ENCODE measurements around the gene MKNK1.

Gene MKNK1

DNA sequence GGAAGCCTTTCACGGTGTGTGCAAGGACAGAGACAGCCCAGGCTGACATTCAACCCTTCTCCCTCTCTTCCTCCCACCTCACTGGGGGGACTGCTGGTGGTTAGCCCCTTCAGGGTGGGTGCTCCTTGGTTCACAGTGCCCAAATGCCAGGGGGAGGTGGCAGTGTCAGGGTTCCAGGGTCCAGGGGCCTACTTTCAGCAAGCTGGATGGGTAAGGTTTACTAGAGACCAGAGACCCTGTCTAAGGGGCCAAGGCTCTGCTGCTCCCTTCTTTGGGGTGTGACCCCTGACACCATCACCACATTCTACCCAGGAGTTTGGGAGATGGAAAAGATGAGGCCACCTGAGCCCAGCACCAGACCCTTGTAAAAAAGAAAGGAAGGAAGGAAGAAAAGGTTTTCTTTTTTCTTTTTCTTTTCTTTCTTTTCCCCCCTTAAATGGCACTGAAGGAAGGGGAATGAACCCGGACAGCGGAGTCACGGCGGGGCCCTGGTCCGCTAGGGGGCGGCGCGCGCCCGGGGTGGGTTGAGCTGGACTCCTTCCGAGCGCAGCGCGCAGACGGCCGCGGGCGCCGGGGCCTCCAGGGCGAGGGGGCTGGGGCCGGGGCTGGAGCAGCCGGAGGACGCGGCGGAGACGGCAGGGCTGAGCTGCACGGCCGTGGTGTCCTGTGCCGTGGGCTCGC is 71.4 kb downstream of the MKNK1 start:
- ATAC-seq: peak; percentile 83
- Mint-ChIP-seq H3K9me3 (no peaks in the 10 kb centered on the region), H3K36me3 (no peaks in the 10 kb centered on the region), H3K4me3 (peak overlapping the region; percentile 29), H3K27ac (no peak overlapping the region), H3K4me1 (peaks cover 34% of the 10 kb centered on the region)
- DNase-seq (ENCODE audit: low spot score in 2 of 2): peak; percentile 73 to 82

DNA sequence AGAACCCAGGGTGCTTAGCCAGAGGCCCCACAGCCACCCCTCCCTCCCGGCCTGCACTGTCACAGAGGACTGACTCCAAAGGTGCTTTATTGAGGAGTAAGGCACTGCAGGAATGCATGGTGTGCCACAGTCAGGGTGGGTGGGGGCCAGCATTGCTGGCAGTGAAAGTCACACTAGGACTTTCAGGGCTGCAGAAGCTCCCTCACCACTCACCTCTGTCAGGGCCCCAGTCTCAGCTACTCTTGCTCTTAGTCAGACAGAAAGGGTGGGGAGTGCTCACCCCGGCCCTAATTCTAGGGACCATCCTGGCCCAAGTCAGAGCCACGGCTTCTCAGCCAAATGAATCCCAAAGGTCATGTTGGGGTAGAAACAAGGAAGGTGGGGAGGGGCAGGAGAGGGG is 72.0 kb downstream of the MKNK1 start:
- peak in 1 of 2 donors; percentile 64 for DNase-seq (ENCODE audit: low spot score in 2 of 2)
- Mint-ChIP-seq H3K27ac (no peak overlapping the region), H3K4me3 (peak overlapping the region; percentile 29), H3K36me3 (no peaks in the 10 kb centered on the region), H3K4me1 (peaks cover 34% of the 10 kb centered on the region), H3K9me3 (no peaks in the 10 kb centered on the region)
- peak; percentile 44 for ATAC-seq

DNA sequence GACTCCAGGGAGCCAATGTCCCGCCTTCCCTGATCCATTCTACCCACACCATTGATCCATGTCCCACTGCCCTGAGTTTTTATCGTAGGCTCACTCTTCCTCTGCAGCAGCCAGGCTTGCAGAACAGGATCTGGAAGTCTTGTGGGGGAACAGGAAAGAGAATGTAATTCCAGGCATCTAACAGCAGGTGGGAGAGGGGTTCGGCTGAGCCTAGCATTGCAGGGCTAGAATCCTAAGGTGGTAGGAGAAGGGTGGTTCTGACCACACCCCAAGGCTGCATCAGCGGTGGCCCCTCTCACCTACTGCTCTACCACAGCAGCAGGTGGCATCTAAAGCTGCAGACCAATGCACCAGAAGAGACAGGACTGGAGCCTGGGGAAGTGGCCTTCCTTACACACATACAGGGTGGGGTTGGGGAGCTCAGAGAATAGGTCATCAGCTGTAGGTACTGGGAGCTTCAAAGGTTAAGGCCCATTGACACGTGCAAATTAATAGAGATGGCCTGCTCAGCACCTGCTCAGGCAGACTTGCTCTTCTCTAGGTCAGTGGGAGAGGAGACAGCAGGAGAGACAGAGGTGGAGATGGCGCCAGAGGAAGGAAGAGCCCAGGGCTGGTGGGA is 73.2 kb downstream of the MKNK1 start:
- H3K4me3 Mint-ChIP-seq: no peak overlapping the region
- peaks cover 36% of the 10 kb centered on the region for H3K4me1 Mint-ChIP-seq
- DNase-seq (ENCODE audit: low spot score in 2 of 2) (no peak), ATAC-seq (no peak)
- no peaks in the 10 kb centered on the region for H3K36me3 Mint-ChIP-seq
- H3K27ac Mint-ChIP-seq: no peak overlapping the region
- no peaks in the 10 kb centered on the region for H3K9me3 Mint-ChIP-seq

DNA sequence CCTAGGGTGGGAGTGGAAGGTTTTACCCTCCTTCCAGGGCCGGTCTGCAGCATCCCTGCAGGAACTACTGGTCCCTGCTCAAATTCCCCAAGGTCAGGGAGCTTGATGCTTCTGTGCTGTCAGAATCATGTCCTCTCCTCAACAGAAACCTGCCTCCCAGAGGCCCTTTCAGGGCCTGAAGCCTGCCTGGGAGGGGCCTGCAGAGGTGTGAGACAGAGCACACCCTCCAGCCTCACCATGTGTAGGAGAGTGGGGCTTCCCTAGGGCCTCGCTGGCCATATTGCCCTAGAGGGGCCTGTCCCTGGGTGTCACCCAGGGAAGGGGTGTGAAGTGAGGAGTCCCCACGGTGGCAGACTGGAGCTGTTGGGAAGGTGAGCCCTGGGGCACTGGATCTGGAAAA is 73.8 kb downstream of the MKNK1 start:
- DNase-seq (ENCODE audit: low spot score in 2 of 2) (no peak), ATAC-seq (no peak)
- H3K36me3 Mint-ChIP-seq: no peaks in the 10 kb centered on the region
- H3K4me1 Mint-ChIP-seq: peaks cover 40% of the 10 kb centered on the region
- no peak overlapping the region for H3K27ac Mint-ChIP-seq
- no peaks in the 10 kb centered on the region for H3K9me3 Mint-ChIP-seq
- no peak overlapping the region for H3K4me3 Mint-ChIP-seq

DNA sequence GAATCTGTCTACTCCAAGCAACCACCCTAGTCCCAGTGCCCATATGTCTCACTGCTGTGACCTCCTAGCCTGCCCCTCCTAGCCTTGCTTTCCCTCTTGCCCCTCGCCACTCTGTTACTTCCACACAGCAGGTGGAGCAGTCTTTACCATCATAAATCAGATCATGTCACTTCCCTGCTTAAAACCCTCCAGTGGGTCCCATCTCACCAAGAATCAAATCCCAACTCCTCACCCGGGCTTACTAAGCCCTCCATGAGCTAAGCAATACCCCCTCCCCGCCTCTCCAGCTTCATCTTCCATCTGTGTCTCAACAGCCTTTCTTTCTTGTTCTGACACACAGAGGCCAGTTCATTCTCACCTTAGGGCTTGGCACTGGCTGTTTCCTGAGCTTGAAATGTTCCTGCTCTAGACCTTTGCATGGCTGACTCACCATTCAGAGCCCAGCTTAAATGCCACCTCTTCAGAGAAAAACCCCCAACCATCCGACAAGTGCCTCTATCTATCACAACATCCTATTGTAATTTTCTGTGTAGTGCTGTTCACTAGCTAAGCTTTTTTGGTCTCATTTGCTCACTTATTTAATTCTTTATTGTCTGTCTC is 74.9 kb downstream of the MKNK1 start:
- peak overlapping the region; percentile 65 for H3K27ac Mint-ChIP-seq
- DNase-seq (ENCODE audit: low spot score in 2 of 2) (no peak), ATAC-seq (peak; percentile 60)
- no peaks in the 10 kb centered on the region for H3K36me3 Mint-ChIP-seq
- H3K4me1 Mint-ChIP-seq: peaks cover 50% of the 10 kb centered on the region
- no peaks in the 10 kb centered on the region for H3K9me3 Mint-ChIP-seq
- H3K4me3 Mint-ChIP-seq: peak overlapping the region; percentile 6

DNA sequence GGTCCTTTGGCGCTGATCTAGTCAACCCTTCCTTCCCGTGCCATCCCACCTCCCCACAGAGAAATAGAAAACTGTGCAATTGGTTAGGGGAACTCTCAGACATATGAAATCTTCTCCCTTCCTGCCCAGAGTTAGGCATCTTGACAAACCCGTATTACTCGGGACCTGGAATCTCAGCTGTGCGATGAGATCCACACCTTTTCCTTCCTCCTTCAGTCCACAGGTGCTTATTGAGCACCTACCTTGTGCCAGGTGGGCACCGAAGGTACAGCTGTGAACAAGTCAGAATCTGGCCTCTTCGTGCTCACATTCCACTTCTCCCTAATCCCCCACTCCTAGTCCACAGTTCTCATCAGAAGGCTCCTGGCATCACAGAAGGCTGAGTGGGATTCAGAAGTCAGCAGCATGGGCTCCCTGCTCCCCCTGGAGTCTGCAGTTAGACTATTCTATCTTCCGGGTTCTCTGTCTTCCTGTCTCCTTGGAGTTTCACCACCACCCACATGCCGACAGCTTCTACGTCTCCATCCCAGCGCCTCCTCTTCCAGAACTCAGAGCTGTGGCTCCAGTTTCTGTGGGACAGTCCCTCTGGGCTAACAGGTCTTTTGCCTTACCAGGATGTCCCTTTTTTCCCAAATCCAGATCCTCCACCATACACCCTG is 75.6 kb downstream of the MKNK1 start:
- Mint-ChIP-seq H3K9me3 (no peaks in the 10 kb centered on the region), H3K36me3 (no peaks in the 10 kb centered on the region), H3K27ac (peak overlapping the region; percentile 65), H3K4me3 (no peak overlapping the region), H3K4me1 (peaks cover 48% of the 10 kb centered on the region)
- DNase-seq (ENCODE audit: low spot score in 2 of 2) (no peak), ATAC-seq (no peak)

DNA sequence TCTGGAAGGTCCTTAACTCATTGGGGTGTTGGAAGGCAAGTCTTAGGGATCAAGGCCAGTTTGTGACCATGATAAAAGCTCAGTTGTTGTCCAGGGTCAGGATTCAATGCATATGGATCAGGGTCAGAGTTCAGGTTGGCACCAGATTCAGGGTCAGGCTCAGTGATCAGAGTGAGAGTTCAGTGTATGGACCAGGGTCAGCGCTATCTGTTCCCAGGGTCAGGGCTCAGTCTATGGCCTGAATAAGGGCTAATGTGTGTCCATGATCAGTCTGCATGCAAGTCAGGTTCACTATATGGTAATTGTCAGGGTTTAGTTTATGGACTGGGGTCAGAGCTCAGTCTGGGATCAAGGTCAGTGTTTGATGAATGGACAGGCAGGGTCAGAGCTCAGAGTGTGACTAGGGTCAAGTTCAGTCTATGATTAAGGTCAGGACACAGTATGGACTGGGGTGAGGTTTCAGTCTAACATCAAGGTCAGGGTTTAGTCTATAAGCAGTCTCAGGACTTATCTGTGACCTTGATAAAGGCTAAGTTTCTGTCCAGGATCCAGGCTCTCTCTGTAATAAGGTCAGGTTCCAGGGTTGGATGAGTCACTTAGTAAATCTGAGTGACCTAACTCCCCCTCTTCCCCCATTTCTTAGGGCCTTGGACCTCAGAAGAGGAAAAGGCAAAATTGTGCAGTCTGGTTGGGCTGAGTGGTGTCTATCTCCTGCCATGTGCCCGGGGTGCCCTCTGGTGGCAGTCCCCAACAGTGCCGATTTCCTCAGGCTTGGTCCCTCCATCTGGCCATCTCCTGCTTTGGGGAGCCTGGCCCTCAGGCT is 76.4 kb downstream of the MKNK1 start:
- H3K9me3 Mint-ChIP-seq: no peaks in the 10 kb centered on the region
- no peak overlapping the region for H3K27ac Mint-ChIP-seq
- DNase-seq (ENCODE audit: low spot score in 2 of 2) (peak; percentile 75 to 91), ATAC-seq (peak; percentile 71)
- H3K4me3 Mint-ChIP-seq: no peak overlapping the region
- peaks cover 51% of the 10 kb centered on the region for H3K4me1 Mint-ChIP-seq
- no peaks in the 10 kb centered on the region for H3K36me3 Mint-ChIP-seq

DNA sequence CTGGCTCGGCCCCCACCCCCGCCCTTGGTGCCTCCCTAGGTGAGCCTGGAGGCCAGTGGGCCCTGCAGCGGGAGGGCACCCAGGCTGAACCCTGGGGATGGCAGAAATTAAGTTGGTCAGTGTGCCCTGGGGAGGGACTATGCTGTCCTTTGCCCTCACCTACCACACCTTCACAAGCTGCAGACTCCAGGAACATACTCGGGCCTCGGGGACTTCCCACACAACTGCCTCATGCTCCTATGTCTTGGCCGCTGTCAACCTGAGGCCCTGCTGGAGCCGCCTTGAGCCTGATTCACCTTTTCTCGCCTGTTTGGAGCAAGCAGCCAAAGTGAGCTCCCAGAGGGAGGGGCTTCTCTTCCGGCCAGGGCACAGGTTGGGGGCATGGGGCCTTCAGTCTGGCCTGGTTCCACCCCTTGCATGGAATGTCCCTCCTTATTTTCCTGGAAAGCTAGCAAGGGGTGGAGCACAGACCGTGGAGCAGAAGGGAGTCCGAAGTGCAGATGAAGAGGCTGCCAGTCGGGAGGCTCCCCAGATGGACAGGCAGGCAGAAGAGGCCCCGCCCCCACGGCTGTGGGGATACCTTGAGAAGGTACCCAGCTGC is 77.3 kb downstream of the MKNK1 start:
- no peak overlapping the region for H3K4me3 Mint-ChIP-seq
- no peak overlapping the region for H3K27ac Mint-ChIP-seq
- no peak for DNase-seq (ENCODE audit: low spot score in 2 of 2)

DNA sequence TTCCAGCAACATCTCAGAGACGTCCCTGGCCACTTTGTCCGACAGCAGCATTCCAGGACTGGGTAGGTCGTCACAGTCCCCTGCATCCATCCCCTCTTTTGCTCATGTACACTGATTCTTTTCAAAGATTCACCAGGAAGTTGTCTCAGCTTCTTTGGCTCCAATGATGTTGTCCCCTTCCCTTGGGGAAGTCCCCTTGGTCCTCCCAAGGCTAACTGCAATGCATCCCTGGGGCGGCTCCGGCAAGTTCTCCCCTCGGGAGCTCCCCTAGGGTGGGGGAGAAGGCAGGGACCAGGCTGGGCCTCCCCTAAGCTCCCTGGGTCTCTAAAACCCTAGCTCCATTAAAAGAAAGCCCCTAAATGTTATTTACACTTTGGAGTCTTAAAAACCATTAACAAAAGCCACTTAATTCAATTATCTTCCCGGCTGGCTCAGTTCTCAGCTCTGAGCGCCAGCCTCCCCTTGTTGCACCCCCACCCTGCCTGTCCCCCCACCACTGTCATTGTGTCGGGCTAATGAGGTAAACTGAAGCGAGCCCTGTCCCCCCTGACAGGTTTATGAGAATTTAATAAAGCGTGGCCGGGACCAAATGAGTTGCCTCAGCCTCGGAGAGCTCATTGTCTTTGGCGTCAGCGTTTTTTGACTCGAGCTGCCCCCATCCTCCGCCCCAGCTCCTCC is 77.9 kb downstream of the MKNK1 start:
- ATAC-seq: no peak
- H3K27ac Mint-ChIP-seq: no peak overlapping the region
- no peaks in the 10 kb centered on the region for H3K36me3 Mint-ChIP-seq
- H3K4me3 Mint-ChIP-seq: no peak overlapping the region
- peaks cover 53% of the 10 kb centered on the region for H3K4me1 Mint-ChIP-seq
- no peak for DNase-seq (ENCODE audit: low spot score in 2 of 2)
- no peaks in the 10 kb centered on the region for H3K9me3 Mint-ChIP-seq

More for the DNA sequence above, 77.3 kb downstream of the MKNK1 start:
- Mint-ChIP-seq H3K4me1 (peaks cover 51% of the 10 kb centered on the region), H3K9me3 (no peaks in the 10 kb centered on the region), H3K36me3 (no peaks in the 10 kb centered on the region)
- no peak for ATAC-seq

DNA sequence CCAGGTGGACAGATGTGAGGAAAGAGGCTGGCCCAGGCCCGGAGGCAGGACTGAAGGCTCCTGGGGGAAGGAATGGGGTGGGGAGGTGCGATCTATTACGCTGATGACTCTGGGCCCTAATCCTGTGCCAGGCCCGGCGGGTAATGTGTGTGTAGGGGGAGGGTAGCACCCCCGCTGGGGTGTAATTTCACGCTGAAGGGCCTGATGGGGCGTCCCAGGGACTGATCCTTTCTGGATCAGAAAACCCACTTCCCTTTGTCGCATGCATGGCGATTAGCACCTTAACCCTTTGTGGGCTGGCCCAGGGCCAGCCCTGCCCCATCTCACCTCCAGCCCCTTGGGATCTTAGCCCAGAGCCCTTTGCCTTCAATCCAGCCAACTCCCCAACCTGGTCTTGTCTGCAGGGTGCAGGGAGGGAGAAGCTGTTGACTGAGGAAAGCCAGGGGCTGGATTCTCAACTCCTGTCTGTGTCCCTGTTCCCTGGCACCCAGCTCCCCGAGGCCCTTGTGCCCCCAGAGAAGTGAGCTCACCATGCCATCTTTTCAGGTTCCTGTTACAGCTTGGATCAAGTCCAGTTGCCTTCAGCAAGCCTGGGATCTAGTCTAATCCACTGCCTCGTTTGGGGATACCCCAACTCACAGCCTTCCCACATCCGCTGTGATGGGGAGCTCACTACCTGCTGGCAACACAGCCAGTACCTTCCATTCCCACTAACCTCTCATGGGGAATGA is 78.7 kb downstream of the MKNK1 start:
- ATAC-seq (no peak), DNase-seq (ENCODE audit: low spot score in 2 of 2) (no peak)
- Mint-ChIP-seq H3K27ac (no peak overlapping the region), H3K36me3 (no peaks in the 10 kb centered on the region), H3K9me3 (no peaks in the 10 kb centered on the region), H3K4me3 (no peak overlapping the region), H3K4me1 (peaks cover 58% of the 10 kb centered on the region)

DNA sequence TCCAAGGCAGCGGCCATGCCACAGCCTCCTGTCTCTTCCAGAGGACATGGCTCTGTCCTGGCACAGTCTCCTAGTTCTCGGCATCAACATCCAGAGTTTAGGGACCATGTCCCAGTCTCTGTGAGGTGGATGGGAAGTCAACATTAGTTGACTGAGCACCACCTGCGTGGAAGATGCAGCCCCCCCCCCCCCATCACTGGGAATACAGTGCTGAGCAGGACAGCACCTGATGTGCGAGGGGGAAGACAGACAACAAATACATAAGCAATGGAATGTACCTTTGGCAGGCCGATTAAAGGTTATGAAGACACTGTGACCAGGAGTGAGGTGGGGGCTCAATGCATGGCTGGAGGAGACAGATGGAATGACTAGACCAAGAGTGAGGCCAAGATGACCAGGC is 79.2 kb downstream of the MKNK1 start:
- Mint-ChIP-seq H3K27ac (peak overlapping the region; percentile 78), H3K4me3 (no peak overlapping the region), H3K36me3 (no peaks in the 10 kb centered on the region), H3K9me3 (no peaks in the 10 kb centered on the region), H3K4me1 (peaks cover 62% of the 10 kb centered on the region)
- DNase-seq (ENCODE audit: low spot score in 2 of 2) (no peak), ATAC-seq (no peak)

DNA sequence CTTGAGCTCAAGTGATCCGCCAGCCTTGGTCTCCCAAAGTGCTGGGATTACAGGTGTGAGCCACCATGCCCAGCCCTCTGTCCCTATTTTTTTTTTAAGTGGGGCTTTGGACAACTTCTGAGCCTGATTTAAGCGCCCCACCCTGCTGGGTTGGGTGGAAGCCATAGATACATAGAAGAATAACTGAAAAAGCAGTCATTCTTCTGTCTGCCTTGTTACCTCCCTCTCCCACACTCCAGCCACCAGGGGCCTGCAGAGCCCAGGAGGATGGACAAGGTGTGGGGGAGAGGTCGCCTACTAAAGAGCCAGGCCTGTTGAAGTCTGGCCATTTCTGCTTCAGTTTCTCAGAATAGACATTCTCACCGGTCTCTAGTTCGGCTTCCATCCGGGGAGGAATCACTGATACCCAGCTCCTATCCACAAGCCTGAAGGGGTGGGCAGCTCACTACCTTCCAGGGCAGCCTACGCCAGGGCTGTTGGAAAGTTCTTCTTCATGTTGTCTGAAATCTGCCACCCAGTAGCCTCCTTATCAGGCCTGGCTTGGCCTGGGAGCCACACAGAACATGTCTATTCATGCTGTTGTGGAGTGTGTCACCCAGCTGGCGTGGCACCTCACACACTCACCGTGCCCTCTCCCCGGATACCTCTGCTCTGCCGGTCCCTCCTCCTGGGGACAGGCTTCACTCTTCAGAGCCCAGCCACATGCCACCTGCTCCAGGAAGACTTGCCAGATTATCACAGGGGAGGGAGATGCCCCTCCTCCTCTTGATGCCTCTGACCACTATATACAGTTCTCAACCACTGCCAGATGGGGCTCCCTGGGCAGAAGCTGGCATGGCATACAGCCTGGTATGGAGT is 80.3 kb downstream of the MKNK1 start:
- DNase-seq (ENCODE audit: low spot score in 2 of 2) (no peak), ATAC-seq (no peak)
- Mint-ChIP-seq H3K27ac (peak overlapping the region; percentile 78), H3K4me3 (no peak overlapping the region), H3K4me1 (peaks cover 54% of the 10 kb centered on the region), H3K36me3 (no peaks in the 10 kb centered on the region), H3K9me3 (no peaks in the 10 kb centered on the region)

DNA sequence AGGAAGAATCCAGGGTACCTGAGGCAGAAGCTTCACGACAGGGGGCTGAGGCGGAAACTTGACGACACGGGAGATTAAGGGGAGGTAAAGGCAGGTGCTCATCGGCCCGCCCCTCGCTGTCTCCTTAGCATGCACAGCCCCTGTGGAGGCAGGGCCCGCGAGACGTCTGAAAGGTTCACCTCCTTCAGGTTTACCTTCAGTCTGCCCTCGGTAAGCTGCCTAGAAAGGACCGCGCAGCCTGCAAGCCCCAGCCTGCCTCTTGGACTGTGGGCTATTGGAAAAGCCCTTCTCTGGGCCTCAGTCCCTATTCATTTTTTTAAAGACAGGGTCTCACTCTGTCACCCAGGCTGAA is 81.1 kb downstream of the MKNK1 start:
- Mint-ChIP-seq H3K4me1 (peaks cover 47% of the 10 kb centered on the region), H3K9me3 (no peaks in the 10 kb centered on the region), H3K4me3 (peak overlapping the region; percentile 59), H3K36me3 (no peaks in the 10 kb centered on the region), H3K27ac (peak overlapping the region; percentile 41)
- ATAC-seq (no peak), DNase-seq (ENCODE audit: low spot score in 2 of 2) (no peak)

Measured in stimulated activated effector memory CD8-positive, alpha-beta T cell treated with anti-CD3 and anti-CD28 coated beads, Interleukin-12 subunit alpha, Interleukin-12 subunit beta, amount 100 ng/mL, for 72 hours (primary cell).